Measurements from ENCODE around the gene KCNMA1.

The KCNMA1 gene

DNA sequence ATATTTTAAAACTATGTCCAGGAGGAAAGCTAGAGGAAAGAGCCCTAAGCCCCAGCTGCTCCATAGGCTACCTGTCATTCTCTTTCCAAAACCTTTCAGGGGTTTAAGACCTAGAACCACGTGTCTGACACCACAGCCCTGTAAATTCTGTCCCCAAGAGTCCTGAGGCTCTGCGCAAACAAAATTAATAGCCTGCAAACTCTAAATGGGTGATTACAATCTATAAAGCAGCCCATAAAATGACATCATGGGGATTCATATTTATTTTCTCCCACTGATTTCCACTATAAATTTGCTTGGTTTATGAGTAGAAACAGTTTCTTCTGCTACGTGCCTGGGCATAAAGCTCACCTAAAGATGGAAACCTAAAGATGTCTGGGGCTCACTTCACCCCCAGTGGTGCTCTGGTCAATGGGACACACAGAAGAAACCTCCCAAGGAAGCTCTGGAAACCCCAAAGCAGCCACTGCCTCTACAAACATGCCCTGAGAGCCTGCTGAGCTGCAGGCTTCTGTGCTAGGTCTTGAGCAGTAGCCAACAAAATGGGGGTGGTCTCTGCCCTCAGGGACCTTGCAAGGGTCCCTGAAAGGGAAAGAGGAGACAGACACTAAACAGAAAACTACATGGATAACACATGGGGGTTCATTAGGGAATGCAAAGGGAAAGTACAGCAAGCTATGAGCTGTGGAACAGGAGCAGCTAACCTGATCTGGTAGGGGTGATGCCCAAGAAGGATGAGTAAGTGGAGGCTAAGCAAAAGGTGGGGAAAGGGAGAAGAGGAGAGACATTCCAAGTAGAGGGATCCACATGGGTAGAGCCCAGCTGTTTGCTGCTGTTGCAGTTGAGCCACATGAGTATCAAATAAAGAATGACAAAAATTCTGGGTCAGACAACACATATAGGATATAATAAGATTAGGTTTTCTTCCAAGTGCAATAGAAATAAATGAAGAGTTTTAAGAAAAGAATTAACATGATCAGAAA lies 331.7 kb downstream of the KCNMA1 start:
- H4K20me1 ChIP-seq, result no peaks in the 10 kb centered on the region
- TF ChIP-seq Cebpa-rat (IDR thresholded peaks at IDR 0.05), result no peak
- no peak overlapping the region for H3K4me3 ChIP-seq
- no peak overlapping the region for H3K27ac ChIP-seq
- no peaks in the 10 kb centered on the region for H3K36me3 ChIP-seq
- H3K9ac ChIP-seq, result no peak overlapping the region
- H3K9me3 ChIP-seq, result peaks cover 20% of the 10 kb centered on the region
- H3K4me1 ChIP-seq, result no peaks in the 10 kb centered on the region
- H3K27me3 ChIP-seq, result no peaks in the 10 kb centered on the region
- no peak overlapping the region for H3K4me2 ChIP-seq

DNA sequence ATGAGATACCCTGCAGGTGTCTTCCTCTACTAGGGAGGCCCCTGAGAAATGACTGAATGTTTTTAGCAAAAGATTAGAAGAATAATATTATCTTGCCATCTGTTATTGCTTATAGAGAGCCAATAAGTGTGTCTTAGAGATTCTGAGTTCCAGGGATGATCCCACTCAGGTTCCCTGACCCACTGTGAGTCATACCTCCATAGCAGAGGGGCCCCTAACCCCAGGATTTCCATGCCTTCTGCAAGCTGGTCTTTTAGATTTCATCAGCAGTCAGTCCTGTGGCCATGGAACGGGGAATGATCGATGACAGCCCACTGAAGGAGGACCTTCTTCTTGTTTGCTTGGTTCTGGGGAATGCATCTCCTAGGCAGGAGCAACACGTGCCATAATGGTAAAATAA lies 333.4 kb downstream of the KCNMA1 start:
- H3K4me3 ChIP-seq, result no peak overlapping the region
- H3K27ac ChIP-seq, result no peak overlapping the region
- H3K4me2 ChIP-seq, result no peak overlapping the region
- H3K4me1 ChIP-seq, result no peaks in the 10 kb centered on the region
- TF ChIP-seq Cebpa-rat (IDR thresholded peaks at IDR 0.05), result no peak
- no peaks in the 10 kb centered on the region for H3K36me3 ChIP-seq
- no peaks in the 10 kb centered on the region for H4K20me1 ChIP-seq
- no peaks in the 10 kb centered on the region for H3K27me3 ChIP-seq
- H3K9ac ChIP-seq, result no peak overlapping the region
- peaks cover 20% of the 10 kb centered on the region for H3K9me3 ChIP-seq

DNA sequence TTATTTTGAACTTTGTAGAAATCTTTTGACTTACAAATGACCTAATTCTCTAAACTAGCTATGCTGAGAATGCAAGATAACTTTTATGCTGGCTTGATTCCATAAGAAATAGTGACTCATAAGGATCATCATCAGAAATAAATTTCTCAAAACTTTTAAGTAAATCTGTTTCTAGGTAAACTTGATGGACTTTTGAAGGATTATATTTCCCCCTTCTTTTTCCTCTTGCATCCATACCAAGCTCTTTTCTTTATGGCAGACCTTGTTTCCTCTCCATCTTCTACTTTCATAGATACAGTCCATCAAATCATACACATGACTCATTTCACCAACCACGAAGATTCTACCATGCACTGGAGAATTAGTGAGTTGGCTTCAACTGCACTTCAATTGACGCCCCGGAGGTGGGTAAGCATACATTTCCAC lies 336.3 kb downstream of the KCNMA1 start:
- TF ChIP-seq Cebpa-rat (IDR thresholded peaks at IDR 0.05), result no peak
- H3K9ac ChIP-seq, result no peak overlapping the region
- no peaks in the 10 kb centered on the region for H4K20me1 ChIP-seq
- no peaks in the 10 kb centered on the region for H3K27me3 ChIP-seq
- no peak overlapping the region for H3K27ac ChIP-seq
- H3K4me2 ChIP-seq, result no peak overlapping the region
- H3K4me1 ChIP-seq, result no peaks in the 10 kb centered on the region
- H3K36me3 ChIP-seq, result no peaks in the 10 kb centered on the region
- H3K4me3 ChIP-seq, result no peak overlapping the region
- peaks cover 20% of the 10 kb centered on the region for H3K9me3 ChIP-seq

DNA sequence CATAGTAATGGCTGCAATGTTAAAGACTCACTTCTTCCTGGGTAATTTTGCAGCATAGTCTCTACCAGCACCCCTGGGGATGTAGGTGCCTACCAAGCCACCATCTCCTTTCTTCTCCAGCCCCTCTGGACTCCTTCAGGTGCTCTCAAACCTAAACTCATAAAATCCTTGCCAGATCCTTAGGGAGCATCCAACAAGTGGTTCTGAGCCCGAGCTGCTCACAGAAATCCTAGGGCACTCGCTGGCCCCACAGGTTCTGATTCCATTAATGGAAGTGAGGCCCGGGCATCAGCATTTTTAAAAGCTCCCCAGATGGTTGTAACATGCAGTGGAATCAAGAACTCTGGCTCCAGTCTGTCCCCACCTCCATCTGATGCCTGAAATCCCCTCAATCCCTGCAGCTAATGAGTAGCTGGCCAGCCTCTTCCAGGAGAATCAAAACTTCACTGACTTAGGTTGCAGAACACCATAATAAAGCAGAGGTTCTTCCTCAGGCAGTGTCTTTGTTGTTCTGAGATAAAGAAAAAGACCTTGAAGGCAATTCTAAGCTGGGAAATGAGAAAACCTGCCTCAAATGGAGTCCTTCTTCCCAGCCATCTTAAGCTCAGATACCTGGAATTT lies 336.8 kb downstream of the KCNMA1 start:
- Histone ChIP-seq H4K20me1 (no peaks in the 10 kb centered on the region), H3K9ac (no peak overlapping the region), H3K27ac (no peak overlapping the region), H3K4me1 (no peaks in the 10 kb centered on the region), H3K9me3 (peaks cover 20% of the 10 kb centered on the region), H3K36me3 (no peaks in the 10 kb centered on the region), H3K4me2 (no peak overlapping the region), H3K4me3 (no peak overlapping the region), H3K27me3 (no peaks in the 10 kb centered on the region)
- no peak for TF ChIP-seq Cebpa-rat (IDR thresholded peaks at IDR 0.05)

DNA sequence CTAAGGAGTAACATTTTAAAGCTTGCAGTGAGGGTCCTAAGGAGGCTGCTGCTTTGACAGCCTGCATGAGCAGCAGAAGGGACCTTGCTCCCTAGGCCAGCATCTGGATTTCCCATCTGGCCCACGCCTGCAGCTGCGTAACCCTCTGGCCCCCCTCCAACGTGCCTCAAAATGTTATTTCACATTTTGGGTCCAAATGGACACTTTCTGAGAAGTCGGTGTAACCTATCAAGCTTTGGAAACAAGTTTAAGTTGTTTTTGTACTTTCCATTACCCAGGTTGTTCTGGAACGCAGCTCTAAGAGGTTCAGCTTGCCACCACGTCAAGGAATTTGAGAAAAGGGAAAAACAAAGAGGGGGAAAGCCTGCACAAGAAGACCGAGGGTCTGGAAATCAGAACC lies 338.3 kb downstream of the KCNMA1 start:
- Histone ChIP-seq H4K20me1 (no peaks in the 10 kb centered on the region), H3K9me3 (peaks cover 20% of the 10 kb centered on the region), H3K9ac (no peak overlapping the region), H3K4me3 (no peak overlapping the region), H3K4me2 (no peak overlapping the region), H3K27me3 (no peaks in the 10 kb centered on the region), H3K36me3 (no peaks in the 10 kb centered on the region), H3K27ac (no peak overlapping the region), H3K4me1 (no peaks in the 10 kb centered on the region)
- no peak for TF ChIP-seq Cebpa-rat (IDR thresholded peaks at IDR 0.05)

DNA sequence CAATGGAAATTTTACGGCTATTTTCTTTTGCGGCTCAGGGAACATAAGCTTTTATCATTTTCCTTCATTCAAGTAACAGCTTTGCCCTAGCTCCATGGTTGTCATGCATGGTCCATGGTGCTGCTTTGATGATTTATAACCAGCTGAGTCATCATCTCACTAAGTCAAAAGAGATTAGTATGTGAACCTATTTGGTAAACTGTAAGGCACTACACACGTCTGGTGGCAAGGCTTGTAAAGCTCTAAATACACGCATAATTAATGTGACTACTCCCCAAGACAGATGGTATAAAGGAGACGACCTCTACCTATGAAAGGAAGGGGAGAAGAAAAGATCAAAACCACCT lies 340.2 kb downstream of the KCNMA1 start:
- peaks cover 7% of the 10 kb centered on the region for H3K9me3 ChIP-seq
- no peak overlapping the region for H3K9ac ChIP-seq
- H3K27me3 ChIP-seq, result no peaks in the 10 kb centered on the region
- no peak overlapping the region for H3K4me2 ChIP-seq
- H4K20me1 ChIP-seq, result no peaks in the 10 kb centered on the region
- peaks cover 9% of the 10 kb centered on the region for H3K4me1 ChIP-seq
- H3K4me3 ChIP-seq, result no peak overlapping the region
- TF ChIP-seq Cebpa-rat (IDR thresholded peaks at IDR 0.05), result no peak
- no peak overlapping the region for H3K27ac ChIP-seq
- no peaks in the 10 kb centered on the region for H3K36me3 ChIP-seq

DNA sequence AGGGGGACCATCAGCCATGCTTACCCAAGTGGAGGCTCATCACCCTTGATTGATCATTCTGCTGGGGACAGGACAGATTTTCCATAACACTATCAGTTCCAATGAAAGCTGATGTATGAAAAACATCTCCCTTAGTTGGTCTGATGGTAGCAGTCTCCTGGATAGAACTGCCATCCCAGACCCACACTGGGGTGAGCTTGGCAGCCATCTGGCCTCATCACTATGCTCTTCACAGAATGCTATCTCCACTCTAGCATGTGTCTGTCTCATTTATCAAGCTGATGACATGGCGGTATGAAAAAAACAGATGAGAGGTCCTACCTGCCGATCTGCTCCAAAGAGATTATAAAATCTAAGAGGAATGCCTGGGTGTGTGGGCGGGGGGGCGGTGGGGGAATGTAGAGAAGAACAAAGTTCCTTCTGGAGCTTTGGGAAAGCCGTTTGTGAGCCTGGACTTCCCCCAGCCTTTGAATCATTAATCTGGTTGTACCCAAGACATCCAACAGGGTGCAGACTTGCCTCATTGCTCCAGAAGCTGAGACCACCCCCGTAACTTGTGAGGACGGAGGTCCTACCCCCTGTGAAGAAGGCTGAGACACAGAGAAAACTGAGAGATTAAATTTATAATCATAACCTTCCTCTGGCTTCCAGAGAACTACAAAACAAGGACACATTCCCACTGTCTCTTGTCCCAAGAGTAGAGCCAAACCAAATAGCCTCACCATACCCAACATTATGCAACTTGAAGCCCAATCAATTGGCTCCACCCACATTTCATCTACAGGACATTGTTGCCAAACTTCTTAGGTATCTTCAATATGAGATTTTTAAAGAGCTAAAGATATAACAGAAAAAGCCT lies 340.8 kb downstream of the KCNMA1 start:
- TF ChIP-seq Cebpa-rat (IDR thresholded peaks at IDR 0.05), result no peak
- Histone ChIP-seq H3K4me2 (no peak overlapping the region), H3K4me3 (no peak overlapping the region), H3K9ac (no peak overlapping the region), H3K27ac (no peak overlapping the region), H3K4me1 (peaks cover 9% of the 10 kb centered on the region), H3K27me3 (no peaks in the 10 kb centered on the region), H3K9me3 (peaks cover 1% of the 10 kb centered on the region), H3K36me3 (no peaks in the 10 kb centered on the region), H4K20me1 (no peaks in the 10 kb centered on the region)

DNA sequence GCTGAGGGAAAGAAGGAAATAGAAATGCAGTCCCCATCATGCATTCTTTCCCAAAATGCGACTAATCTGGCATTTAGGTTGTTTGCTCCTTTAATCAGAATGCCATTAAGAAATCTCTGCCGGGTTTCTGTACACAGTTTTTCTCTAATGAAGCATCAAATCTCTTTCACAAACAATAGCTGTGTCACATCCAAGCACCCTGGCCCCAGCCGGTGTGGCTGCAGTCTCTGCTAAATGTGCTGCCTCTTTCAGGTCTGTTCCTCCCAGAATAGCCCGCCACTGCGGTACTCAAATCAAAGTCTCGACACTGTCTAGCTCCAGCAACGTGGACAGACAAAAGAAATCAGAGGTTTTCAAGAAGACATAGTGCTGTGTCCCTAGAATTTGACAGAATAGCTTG lies 343.8 kb downstream of the KCNMA1 start:
- TF ChIP-seq Cebpa-rat (IDR thresholded peaks at IDR 0.05), result no peak
- H3K4me1 ChIP-seq, result peaks cover 20% of the 10 kb centered on the region
- no peaks in the 10 kb centered on the region for H3K36me3 ChIP-seq
- H3K27me3 ChIP-seq, result no peaks in the 10 kb centered on the region
- no peak overlapping the region for H3K9ac ChIP-seq
- H3K9me3 ChIP-seq, result no peaks in the 10 kb centered on the region
- no peak overlapping the region for H3K4me3 ChIP-seq
- no peak overlapping the region for H3K27ac ChIP-seq
- no peak overlapping the region for H3K4me2 ChIP-seq
- no peaks in the 10 kb centered on the region for H4K20me1 ChIP-seq

DNA sequence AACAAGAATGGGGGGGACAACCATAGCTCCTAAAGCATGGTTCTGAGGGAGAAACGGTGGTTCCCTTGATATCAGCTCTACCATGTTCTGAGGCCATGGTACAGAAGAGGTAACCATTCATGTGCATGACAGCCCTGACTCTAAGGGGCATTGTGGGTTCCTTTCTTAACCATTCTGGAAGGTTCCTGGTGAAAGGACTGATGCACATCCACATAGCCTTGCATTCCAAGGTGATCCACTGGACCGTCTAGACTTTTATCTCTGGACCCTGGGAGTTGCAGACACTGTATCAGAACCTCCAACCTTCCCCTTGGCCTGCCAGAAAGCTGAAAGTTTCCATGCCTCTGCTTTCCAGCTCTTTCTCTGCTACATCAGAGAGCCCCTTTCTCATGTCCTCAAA lies 344.3 kb downstream of the KCNMA1 start:
- H3K9me3 ChIP-seq, result no peaks in the 10 kb centered on the region
- no peaks in the 10 kb centered on the region for H3K36me3 ChIP-seq
- no peak for TF ChIP-seq Cebpa-rat (IDR thresholded peaks at IDR 0.05)
- H3K4me2 ChIP-seq, result peak overlapping the region; percentile 41; the same call in 1 of the 2 replicates
- H3K9ac ChIP-seq, result no peak overlapping the region
- H4K20me1 ChIP-seq, result no peaks in the 10 kb centered on the region
- H3K27me3 ChIP-seq, result no peaks in the 10 kb centered on the region
- no peak overlapping the region for H3K27ac ChIP-seq
- no peak overlapping the region for H3K4me3 ChIP-seq
- H3K4me1 ChIP-seq, result peaks cover 20% of the 10 kb centered on the region
